ENCODE measurements around the gene TGFA. TPM values are rescaled to one million over a fixed set of nuclear protein-coding genes. Genes with fewer than 3 reads are reported as not detected.

Gene TGFA
- total RNA-seq, 1 experiment from 2014 or later = 2.5 TPM

- no peak for TF ChIP-seq ETV6 (CRISPR knock-in tag; IDR thresholded peaks at IDR 0.05)
- no peak for TF ChIP-seq MXD4 (CRISPR knock-in tag; IDR thresholded peaks at IDR 0.05; ENCODE audit: borderline replicate concordance)
- no peak for TF ChIP-seq PRDM15 (CRISPR knock-in tag; IDR thresholded peaks at IDR 0.05)
Observed at GRCh38 chr2:70508711-70509462, 44.7 kb downstream of the TGFA start (continued).

- ATAC-seq = no peak
- Mint-ChIP-seq H3K27me3 (ENCODE audit: low read depth) (peaks cover 3% of the 10 kb centered on the region; the same call in 1 of the 2 replicates), H3K36me3 (no peaks in the 10 kb centered on the region), H3K27ac (no peak overlapping the region), H3K9me3 (no peaks in the 10 kb centered on the region), H3K4me1 (peaks cover 38% of the 10 kb centered on the region), H3K4me3 (no peak overlapping the region)
- no peak for DNase-seq (ENCODE audit: low spot score)
- CTCF ChIA-PET = interaction anchor here (0.8 to 1.4 kb wide), 3 partner anchors 46 to 202 kb away, joined by 3 read pairs; no protein-coding TSS in a partner anchor
- POLR2A ChIA-PET = no interaction called here
- TF ChIP-seq OVOL2 (CRISPR knock-in tag; IDR thresholded peaks at IDR 0.05; ENCODE audit: borderline replicate concordance) (no peak), TCF7 (CRISPR knock-in tag; IDR thresholded peaks at IDR 0.05; ENCODE audit: low read depth) (no peak), E2F4 (CRISPR knock-in tag; IDR thresholded peaks at IDR 0.05; ENCODE audit: borderline replicate concordance, low read depth) (no peak), PREB (CRISPR knock-in tag; IDR thresholded peaks at IDR 0.05; ENCODE audit: borderline replicate concordance) (no peak), ETV6 (CRISPR knock-in tag; IDR thresholded peaks at IDR 0.05) (no peak), MYBL2 (CRISPR knock-in tag; IDR thresholded peaks at IDR 0.05) (no peak)
Observed at GRCh38 chr2:70505613-70506391, 47.8 kb downstream of the TGFA start.

DNA sequence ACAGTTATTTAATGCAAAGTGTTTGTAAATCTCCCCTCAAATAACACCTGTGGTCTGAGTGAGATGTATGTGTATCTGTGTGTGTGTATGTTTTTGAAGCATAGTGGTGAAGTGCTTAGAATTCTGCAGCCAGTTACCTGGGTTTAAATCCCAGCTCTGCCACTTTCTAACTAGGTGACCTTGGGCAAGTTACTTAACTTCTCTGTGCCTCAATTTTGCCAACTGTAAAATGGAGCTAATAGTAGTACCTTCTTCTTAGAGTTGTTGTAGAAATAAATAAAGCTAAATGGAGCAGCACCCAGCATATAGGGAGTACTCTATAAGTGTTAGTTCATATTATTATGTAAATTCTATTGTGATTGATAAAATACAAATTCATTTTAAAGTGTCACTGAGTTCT, 48.9 kb downstream of the TGFA start:
- CTCF ChIA-PET = no interaction called here
- no peaks in the 10 kb centered on the region for H3K9me3 Mint-ChIP-seq
- no peaks in the 10 kb centered on the region for H3K36me3 Mint-ChIP-seq
- no peak overlapping the region for H3K27ac Mint-ChIP-seq
- ATAC-seq = no peak
- no peak overlapping the region for H3K4me3 Mint-ChIP-seq
- POLR2A ChIA-PET = no interaction called here
- peaks cover 3% of the 10 kb centered on the region; the same call in 1 of the 2 replicates for H3K27me3 Mint-ChIP-seq (ENCODE audit: low read depth)
- no peak for DNase-seq (ENCODE audit: low spot score)
- H3K4me1 Mint-ChIP-seq = peaks cover 42% of the 10 kb centered on the region
- no peak for TF ChIP-seq STAT6 (CRISPR knock-in tag; conservative IDR thresholded peaks at IDR 0.05; ENCODE audit: low read depth)
- TF ChIP-seq NR3C1 (CRISPR knock-in tag; conservative IDR thresholded peaks at IDR 0.05; ENCODE audit: low read depth) = no peak
- TF ChIP-seq ZNF416 (CRISPR knock-in tag; IDR thresholded peaks at IDR 0.05) = no peak
- TF ChIP-seq ZNF263 (CRISPR knock-in tag; IDR thresholded peaks at IDR 0.05; ENCODE audit: low read depth) = no peak
- no peak for TF ChIP-seq HMGXB4 (CRISPR knock-in tag; IDR thresholded peaks at IDR 0.05)
- TF ChIP-seq, protein P1, sequence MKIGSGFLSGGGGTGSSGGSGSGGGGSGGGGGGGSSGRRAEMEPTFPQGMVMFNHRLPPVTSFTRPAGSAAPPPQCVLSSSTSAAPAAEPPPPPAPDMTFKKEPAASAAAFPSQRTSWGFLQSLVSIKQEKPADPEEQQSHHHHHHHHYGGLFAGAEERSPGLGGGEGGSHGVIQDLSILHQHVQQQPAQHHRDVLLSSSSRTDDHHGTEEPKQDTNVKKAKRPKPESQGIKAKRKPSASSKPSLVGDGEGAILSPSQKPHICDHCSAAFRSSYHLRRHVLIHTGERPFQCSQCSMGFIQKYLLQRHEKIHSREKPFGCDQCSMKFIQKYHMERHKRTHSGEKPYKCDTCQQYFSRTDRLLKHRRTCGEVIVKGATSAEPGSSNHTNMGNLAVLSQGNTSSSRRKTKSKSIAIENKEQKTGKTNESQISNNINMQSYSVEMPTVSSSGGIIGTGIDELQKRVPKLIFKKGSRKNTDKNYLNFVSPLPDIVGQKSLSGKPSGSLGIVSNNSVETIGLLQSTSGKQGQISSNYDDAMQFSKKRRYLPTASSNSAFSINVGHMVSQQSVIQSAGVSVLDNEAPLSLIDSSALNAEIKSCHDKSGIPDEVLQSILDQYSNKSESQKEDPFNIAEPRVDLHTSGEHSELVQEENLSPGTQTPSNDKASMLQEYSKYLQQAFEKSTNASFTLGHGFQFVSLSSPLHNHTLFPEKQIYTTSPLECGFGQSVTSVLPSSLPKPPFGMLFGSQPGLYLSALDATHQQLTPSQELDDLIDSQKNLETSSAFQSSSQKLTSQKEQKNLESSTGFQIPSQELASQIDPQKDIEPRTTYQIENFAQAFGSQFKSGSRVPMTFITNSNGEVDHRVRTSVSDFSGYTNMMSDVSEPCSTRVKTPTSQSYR (CRISPR knock-in tag; IDR thresholded peaks at IDR 0.05) = no peak
- no peak for TF ChIP-seq SMAD4 (CRISPR knock-in tag; IDR thresholded peaks at IDR 0.05)

Data from WTC11 (cell line).